Adipose tissue (tissue), 3 donors: ENCODE results near the gene CSK. TPM values are rescaled to one million over a fixed set of nuclear protein-coding genes. Genes with fewer than 3 reads are reported as not detected.

Experiments
- H3K27ac ChIP-seq: one replicate; pipeline ENCODE4 v1.5.1; 2013; ENCODE audit warnings: low read depth, low read length
- WGBS, 3 donors: extraction: QIAGEN DNeasy Blood & Tissue Kit; methylation state at CpG; one replicate each; pipeline ENCODE4 v1.1.7; 2013; 5-methylcytosine and 5-hydroxymethylcytosine counted together
- polyA plus RNA-seq, 3 donors: library from polyadenylated mRNA; stranded (reverse); fragments of 200-250 nt; gene quantifications; one replicate each; pipeline ENCODE4 v1.2.3, GENCODE V29; 2013
- donor health status: healthy with polysubstance abuse.
- donor health status: Bipolar disorder and iron deficiency.
- donor health status: healthy.

The CSK gene
- polyA plus RNA-seq, 3 donors = 13.2 to 33.6 (median 31.7) TPM

GRCh38 chr15:74831813-74832495 lies 50.1 kb downstream of the CSK start:
- H3K27ac ChIP-seq = no peak overlapping the region
- WGBS, 3 donors = 65 to 76% (median 75%) methylated on average over 15 of the region's 15 CpGs

- H3K27ac ChIP-seq = no peak overlapping the region
- 53 to 84% (median 60%) methylated on average over 4 of the region's 4 CpGs for WGBS, 3 donors
Observed at GRCh38 chr15:74832826-74833225, 50.9 kb downstream of the CSK start.

GRCh38 chr15:74833376-74834107 lies 51.7 kb downstream of the CSK start:
- 63 to 70% (median 64%) methylated on average over 12 of the region's 12 CpGs for WGBS, 3 donors
- no peak overlapping the region for H3K27ac ChIP-seq

- 28 to 43% (median 36%) methylated on average over 5 of the region's 5 CpGs for WGBS, 3 donors
- no peak overlapping the region for H3K27ac ChIP-seq
Observed at GRCh38 chr15:74835312-74835823, 53.5 kb downstream of the CSK start.

- H3K27ac ChIP-seq = no peak overlapping the region
- 91 to 96% (median 92%) methylated on average over 7 of the region's 7 CpGs for WGBS, 3 donors
Observed at GRCh38 chr15:74836846-74837245, 55.0 kb downstream of the CSK start.

GRCh38 chr15:74837482-74838136 lies 55.7 kb downstream of the CSK start:
- H3K27ac ChIP-seq = no peak overlapping the region
- WGBS, 3 donors = 83 to 88% (median 85%) methylated on average over 12 to 15 of the region's 15 CpGs

GRCh38 chr15:74838137-74838516 lies 56.2 kb downstream of the CSK start:
- no peak overlapping the region for H3K27ac ChIP-seq
- 89 to 93% (median 92%) methylated on average over 10 of the region's 10 CpGs for WGBS, 3 donors

GRCh38 chr15:74838746-74839525 lies 57.1 kb downstream of the CSK start:
- no peak overlapping the region for H3K27ac ChIP-seq
- WGBS, 3 donors = 88 to 90% (median 88%) methylated on average over 11 of the region's 11 CpGs

- no peak overlapping the region for H3K27ac ChIP-seq
- WGBS, 3 donors = 88 to 89% (median 89%) methylated on average over 30 to 31 of the region's 31 CpGs
Observed at GRCh38 chr15:74839526-74840395, 57.9 kb downstream of the CSK start.

- WGBS, 3 donors = 85 to 92% (median 91%) methylated on average over 9 of the region's 9 CpGs
Observed at GRCh38 chr15:74840851-74841775, 59.2 kb downstream of the CSK start.

GRCh38 chr15:74841891-74842373 lies 60.1 kb downstream of the CSK start:
- no peak overlapping the region for H3K27ac ChIP-seq
- 77 to 92% (median 83%) methylated on average over 14 of the region's 14 CpGs for WGBS, 3 donors

More at GRCh38 chr15:74840851-74841775, 59.2 kb downstream of the CSK start:
- no peak overlapping the region for H3K27ac ChIP-seq

GRCh38 chr15:74842581-74843444 lies 60.9 kb downstream of the CSK start, which contains the start of gene ULK3:
Gene ULK3 (minus strand): TSS chr15:74843156. CDS start chr15:74843105, 51 bp downstream.
- 0 to 1% (median 0%) methylated on average over 70 to 84 of the region's 84 CpGs for WGBS, 3 donors
- H3K27ac ChIP-seq = no peak within 1 kb of the TSS

GRCh38 chr15:74843445-74843828 lies 61.6 kb downstream of the CSK start:
- 11 to 13% (median 13%) methylated on average over 18 of the region's 18 CpGs for WGBS, 3 donors

GRCh38 chr15:74843891-74844299 lies 62.0 kb downstream of the CSK start:
- WGBS, 3 donors = 60 to 74% (median 62%) methylated on average over 12 of the region's 12 CpGs
- H3K27ac ChIP-seq = no peak overlapping the region

More at GRCh38 chr15:74843445-74843828, 61.6 kb downstream of the CSK start:
- H3K27ac ChIP-seq = no peak overlapping the region
